NCI-H2171 (cell line): ENCODE measurements around the gene NBEAL2.

Source experiments
- DNase-seq: peaks from one replicate; lab custom pipeline; 2025; lab: John Stamatoyannopoulos, UW

NBEAL2 gene

DNA sequence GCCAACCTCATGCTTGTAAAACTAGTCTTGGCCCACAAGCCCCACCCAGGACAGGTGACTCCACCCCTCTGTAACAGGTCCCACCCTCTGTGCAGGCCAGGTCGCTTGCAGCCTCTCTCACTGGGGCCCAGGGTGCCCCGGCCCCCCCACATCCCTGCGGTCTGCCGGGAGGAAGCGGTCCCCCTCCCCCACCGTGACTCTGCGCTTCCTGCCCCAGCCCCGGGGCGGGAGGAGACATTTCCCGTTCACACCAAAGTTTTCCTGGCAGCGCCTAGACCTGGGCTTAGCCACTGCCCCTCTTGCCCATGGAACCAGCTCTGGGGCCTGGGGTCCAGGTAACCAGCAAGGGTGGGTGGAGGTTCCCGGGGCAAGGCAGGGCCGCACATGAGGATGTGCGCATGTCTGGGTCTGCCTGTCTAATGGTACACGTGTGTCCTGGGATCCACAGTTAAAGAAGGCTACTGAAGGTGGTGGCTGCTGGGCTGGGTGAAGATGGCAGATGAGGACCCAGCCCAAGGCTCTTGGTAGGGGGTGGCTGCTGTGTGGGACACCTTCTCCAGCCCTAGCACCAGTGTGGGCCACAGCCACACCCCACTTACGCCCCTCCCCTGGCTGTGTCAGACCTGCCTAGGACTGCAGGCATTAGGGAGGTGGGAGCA lies 8.4 kb downstream of the NBEAL2 start:
- no peak for DNase-seq

DNA sequence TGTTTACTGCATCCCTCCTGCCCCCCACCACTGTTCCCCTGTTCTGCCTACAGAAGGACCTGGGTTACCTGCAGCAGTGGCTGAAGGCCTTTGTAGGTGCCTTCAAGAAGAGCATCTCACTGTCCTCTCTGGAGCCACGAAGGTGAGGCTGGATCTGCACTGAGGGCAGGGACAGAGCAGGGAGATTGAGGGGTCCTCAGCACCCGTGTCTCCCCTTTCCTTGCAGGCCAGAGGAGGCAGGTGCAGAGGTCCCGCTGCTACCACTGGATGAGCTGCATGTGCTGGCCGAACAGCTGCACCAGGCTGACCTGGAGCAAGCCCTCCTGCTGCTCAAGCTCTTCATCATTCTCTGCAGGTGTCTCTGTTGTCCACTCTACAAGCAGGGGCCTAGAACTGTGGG lies 9.2 kb downstream of the NBEAL2 start:
- no peak for DNase-seq

DNA sequence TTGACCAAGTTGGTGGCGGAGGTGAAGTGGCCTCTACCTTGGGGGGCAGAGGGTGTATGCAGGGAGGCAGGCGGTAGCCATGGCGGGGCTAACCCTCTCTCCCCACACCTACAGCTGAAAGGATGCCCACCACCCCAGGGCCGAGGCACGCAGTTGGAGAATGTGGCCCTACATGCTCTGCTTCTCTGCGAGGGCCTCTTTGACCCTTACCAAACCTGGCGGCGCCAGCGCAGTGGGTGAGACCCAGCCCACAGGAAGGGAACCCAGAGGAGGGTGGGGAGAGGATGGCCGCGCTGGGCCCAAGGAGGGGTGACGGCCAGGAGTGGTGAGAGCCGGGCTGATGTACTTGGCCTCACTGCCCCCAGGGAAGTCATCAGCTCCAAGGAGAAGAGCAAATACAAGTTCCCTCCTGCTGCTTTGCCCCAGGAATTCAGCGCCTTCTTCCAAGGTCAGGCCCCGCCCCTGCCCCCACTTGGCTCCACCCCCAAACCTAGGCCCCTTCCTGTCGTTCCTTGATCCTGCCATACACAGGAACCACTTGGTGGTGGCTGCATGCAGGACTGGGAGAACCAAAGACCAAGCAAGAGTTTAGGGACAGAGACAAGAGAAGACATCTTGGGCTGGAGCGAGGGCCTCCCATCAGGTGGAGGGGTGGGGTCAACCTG lies 9.8 kb downstream of the NBEAL2 start:
- DNase-seq: no peak

DNA sequence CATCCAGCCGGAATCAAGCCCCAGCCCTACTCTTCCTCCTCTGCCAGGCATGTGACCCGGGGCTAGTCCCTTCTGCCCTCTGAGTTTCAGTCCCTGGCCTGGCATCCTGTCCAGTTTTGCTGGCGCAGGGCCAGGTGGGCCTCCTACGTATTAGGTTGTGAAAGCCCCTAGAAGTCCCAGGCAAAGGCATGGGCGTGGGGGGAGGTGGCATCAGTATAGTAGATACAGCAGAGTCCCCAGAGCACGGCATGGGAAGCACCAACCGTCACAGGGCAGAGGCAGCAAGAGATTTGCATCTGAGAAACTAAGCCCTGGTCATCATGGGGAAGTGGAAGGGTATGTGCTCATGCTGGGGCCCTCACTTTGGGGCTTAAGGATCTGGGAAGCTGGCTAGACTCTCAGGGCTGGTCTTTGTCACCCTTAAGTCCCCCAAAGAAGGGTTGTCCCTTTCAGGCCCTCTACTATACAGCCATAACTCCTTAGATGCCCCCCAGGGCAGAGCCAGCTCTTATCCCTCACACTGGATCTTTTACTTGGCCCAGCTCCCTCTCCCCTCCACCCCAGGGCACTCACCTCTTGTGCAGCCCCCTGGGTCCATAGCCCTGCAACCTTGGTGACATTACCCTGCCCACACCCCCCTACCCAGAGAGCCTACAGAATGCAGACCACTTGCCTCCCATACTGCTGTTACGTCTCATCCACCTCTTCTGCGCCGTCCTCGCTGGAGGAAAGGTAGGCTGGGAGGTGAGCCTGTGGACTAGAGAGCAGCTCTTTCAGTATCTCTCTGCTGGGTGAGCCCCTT lies 11.3 kb downstream of the NBEAL2 start:
- no peak for DNase-seq

DNA sequence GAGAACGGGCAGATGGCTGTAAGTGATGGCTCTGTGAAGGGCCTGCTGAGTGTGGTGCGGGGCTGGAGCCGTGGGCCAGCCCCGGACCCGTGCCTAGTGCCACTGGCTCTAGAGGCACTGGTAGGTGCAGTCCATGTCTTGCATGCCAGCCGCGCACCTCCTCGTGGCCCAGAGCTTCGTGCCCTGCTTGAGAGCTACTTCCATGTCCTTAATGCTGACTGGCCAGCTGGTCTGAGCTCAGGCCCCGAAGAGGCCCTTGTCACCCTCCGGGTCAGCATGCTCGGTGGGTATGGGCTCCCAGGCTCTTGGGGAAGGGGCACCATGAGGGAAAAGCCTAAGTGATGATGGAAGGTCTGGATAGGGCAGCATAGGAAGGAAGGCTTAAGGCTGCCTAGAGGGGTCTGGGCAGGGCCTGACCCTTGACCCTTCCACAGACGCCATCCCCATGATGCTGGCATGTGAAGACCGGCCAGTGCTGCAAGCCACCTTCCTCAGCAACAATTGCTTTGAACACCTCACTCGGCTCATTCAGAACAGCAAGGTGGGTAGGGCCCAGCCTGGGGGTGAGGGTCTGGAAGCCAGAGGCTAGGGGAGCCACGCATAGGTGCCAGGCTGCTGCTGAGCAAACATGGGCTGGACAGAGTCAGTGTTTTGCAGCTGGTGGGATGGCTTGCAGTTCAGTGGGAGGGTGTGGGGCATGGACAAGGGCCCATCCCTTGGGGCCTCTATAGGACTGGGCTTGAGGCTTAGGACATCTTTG lies 12.1 kb downstream of the NBEAL2 start:
- DNase-seq: no peak

DNA sequence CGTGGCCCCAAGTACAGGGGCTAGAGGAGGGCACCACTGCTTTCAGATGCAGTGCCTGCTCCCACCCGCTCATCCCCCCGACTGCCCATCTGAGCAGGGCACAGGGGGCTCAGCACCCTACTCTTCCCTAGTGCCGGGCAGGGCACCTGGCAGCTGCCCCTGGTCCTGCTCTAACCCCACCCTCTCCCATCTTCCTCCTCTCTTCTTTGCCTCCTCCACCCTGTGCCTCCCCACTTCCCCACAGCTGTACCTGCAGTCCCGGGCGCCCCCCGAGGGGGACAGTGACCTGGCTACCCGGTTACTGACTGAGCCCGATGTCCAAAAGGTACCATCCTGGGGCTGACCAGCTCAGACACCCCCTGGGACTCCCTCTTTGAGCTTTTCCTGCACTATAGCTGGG lies 12.8 kb downstream of the NBEAL2 start:
- DNase-seq: no peak

DNA sequence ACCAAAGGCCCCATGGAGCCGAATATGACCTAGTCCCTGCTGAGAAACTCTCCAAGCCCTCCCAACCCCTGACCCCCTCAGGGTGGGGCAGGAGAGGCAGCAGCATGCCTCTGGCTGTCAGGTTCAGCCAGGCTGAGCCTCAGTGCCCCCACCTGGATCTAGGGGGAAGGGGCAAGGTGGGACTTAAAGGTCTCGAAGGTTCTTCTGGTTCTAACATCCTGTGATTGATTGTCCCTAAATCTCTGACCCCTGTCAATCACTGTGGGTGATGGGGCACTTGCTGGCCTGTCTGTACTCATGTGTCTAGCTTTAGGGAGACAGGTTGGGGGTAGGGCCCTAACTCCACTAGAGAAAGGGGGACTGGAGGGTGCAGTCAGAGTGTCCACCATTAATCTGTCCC lies 13.8 kb downstream of the NBEAL2 start:
- no peak for DNase-seq

DNA sequence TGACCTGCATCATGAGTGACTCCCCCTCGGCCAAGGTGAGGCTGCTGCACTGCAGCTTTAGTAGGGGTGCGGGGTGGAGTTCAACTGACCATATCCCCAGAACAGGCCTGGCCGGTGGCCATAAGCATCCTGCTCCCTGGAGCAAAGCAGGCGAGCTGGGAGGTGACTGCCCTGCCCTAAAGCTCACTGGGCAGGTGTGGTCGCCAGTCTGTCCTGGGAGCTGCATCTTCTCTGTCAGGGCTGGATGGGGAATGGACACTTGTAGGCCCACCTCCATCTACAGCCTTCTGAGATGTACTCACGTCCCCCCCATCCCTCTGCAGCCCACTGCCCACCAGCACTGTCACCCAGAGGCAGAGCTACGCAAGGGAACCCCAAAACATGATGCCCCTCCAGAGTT lies 14.5 kb downstream of the NBEAL2 start:
- DNase-seq: no peak

DNA sequence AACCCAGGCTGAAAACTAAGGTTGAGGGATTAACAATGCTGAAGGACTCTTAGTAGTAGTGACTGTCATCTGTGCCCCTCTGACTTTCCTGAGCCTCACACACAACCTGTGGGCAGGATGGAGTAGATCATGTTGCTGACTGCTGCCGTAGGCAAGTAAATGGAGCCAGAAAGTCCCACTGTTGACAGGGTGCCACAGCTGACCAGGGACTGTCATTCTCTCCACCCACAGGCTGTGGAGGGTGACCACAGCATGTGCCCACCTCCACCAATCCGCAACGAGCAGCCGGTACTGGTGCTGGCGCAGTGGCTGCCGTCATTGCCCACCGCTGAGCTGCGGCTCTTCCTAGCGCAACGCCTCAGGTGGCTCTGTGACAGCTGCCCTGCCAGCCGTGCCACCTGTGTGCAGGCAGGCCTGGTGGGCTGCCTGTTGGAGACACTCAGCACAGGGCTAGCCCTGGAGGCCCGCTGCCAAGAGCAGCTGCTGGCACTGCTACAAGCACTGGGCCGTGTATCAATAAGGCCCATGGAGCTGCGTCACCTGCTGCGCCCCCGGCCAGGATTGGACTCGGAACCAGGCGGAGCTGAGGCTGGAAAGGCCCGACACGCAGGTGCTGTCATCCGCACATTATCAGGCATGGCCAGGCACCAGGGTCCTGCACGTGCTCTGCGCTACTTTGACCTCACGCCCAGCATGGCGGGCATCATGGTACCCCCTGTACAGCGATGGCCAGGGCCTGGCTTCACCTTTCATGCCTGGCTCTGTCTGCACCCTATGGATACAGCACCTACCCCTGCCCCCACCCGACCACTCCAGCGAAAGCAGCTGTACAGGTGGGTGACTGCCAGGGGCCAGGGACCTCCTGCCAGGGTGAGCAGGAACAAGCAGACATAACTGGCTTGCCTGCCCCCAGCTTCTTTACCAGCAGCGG lies 15.6 kb downstream of the NBEAL2 start:
- no peak for DNase-seq

DNA sequence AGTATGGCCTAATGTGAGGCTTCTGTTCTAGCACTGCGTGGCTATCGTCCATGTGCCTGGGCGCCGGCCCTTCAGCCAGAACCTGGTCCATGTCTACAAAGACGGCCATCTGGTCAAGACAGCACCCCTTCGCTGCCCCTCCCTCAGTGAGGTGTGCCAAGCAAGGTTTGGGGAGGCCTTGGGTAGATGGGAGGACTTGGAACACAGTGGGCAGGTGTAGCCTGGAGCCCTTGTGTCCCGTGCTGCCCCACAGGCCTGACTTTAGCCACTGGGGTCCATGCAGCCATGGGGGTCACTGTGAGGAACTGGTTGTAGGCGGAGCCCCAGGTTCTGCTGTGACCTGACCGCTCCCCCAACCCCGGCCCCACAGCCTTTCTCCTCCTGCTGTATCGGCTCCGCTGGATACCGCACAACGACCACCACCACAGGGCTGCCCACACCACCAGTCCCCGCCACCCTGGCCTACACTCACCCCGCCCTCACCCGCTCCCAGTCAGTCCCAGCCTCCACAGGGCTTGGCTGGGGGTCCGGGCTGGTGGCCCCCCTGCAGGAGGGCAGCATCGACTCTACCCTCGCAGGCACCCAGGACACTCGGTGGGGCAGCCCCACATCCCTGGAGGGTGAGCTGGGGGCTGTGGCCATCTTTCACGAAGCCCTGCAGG lies 16.6 kb downstream of the NBEAL2 start:
- DNase-seq: no peak

DNA sequence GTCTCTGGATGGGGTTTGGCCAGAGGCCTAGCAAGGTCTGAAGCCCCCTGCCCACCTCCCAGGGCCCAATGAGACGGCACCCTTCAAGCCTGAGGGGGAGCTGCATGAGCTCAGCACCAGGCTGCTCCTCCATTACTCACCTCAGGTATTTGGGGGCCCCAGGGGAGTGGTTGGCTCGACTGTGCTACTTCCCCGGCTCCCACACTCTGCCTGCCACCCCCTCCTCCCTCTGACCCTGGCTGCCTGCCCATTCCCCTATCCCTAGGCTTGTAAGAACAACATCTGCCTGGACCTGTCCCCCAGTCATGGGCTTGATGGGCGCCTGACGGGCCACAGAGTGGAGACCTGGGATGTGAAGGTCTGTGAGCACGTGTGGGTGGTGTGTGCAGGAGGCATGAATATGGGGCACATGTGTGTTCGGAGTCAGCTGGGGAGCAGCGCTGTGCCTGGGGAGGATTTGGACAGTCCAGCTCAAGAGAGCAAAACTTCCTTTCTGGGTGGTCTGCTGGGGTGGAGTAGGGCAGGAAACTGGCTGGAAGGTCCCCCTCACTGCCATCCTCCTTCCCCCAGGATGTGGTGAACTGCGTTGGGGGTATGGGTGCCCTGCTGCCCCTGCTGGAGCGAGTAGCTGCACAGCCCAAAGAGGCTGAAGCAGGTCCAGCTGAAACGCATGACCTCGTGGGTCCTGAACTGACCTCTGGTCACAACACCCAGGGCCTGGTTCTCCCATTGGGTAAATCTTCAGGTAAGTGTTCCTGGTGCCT lies 17.4 kb downstream of the NBEAL2 start:
- DNase-seq: no peak

DNA sequence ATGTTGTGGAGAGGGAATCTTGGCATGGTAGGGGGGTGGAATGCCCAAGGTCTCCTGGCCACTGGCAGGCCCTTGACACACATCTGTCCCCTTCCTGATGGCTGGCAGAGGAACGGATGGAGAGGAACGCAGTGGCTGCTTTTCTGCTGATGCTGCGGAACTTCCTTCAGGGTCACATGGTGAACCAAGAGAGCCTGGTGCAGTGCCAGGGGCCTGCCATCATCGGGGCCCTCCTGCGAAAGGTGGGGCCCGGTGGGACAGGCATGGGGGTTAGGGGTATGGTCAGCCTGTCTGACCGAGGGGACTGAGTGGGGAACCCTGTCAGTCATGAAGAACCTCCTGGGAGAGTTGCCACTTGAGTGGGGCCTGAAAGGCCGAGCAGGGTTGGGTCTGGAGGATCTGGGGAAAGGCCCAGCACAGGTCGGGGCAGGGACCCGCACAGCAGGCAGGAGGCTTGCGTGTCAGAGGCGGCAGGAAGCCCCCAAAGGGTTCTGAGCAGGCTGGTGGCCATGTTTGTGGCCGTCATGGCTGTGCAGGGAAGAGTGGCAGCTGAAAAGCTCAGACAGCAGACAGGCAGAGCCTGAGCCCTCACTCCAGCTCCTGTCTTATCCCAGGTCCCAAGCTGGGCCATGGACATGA lies 18.1 kb downstream of the NBEAL2 start:
- no peak for DNase-seq

DNA sequence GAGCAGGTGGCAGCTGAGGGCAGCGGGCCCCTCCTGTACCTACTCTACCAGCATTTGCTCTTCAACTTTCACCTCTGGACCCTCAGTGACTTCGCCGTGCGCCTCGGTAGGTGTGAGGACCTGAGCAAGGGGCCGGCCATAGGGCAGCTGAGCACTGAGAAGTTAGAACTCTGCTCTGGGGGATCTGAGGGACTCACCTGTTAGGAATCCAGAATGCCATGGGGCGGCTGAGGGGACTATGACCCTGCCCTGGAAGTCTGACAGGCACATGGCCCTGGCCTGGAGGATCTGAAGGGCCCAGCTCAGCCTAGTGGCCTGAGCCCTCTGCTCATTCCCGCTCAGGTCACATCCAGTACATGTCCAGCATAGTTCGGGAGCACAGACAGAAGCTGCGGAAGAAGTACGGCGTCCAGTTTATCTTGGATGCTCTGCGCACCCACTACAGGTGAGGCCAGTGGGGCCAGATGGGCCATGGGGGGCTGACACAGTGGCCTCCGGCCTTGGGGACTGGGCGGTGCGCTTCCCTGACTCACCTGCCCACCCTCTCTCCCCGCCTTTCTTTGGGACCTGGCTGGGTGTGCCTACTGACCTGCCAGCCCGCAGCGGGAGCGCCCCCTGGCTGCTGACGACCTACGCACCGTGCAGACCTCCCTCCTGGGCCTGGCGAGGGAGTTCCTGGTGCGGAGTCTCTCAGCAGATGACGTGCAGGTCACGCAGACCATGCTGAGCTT lies 18.8 kb downstream of the NBEAL2 start:
- DNase-seq: no peak

DNA sequence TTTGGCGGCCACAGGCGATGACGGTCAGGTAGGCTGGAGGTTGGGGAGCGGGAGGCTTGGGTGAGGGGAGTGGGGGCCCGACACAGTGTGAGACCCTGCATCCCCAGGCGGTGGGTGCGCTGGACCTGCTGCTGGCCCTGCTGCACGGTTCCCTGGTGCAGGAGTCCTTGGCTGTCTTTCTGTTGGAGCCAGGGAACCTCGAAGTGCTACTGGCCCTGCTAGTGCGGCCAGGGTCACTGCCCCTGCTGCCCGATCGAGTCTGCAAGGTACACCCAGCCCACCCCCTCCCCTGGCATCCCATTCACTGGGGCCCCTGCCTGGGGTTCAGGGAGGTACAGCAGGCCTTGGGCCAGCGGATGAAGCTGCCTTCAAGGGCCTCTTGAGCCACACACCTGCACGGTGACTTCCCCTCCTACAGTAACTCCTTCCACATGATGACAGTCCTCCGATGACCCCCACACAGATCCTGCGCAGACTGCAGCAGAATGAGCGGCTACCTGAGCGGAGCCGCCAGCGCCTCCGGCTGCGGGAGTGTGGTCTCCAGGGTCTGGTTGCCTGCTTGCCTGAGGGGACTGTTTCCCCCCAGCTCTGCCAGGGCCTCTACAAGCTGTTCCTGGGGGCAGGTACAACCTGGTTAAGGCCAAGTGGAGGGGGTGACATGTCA lies 19.5 kb downstream of the NBEAL2 start:
- no peak for DNase-seq

DNA sequence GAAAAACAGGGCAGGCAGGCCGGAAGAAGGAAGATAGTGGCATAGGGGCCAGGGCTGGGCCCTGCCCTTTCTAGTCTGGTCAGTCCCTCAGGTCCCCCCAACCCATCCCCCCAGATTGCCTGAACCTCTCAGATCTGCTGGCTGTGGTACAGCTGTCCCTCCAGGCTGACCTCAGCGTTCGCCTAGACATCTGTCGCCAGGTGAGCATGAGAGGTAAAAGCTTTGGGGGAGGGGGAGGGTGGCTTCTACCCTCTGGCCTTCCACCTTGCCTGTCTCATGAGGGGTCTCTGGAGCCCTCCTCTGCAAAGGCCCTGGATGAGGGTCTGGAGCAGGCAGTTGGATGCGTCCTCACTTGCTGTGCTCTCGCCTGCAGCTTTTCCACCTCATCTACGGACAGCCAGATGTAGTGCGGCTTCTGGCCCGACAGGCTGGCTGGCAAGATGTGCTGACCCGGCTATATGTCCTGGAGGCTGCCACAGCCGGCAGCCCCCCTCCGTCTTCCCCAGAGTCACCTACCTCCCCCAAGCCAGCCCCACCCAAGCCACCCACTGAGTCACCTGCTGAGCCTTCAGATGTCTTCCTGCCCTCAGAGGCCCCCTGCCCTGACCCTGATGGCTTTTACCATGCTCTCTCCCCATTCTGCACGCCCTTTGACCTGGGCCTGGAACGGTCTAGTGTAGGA lies 20.2 kb downstream of the NBEAL2 start:
- DNase-seq: no peak

DNA sequence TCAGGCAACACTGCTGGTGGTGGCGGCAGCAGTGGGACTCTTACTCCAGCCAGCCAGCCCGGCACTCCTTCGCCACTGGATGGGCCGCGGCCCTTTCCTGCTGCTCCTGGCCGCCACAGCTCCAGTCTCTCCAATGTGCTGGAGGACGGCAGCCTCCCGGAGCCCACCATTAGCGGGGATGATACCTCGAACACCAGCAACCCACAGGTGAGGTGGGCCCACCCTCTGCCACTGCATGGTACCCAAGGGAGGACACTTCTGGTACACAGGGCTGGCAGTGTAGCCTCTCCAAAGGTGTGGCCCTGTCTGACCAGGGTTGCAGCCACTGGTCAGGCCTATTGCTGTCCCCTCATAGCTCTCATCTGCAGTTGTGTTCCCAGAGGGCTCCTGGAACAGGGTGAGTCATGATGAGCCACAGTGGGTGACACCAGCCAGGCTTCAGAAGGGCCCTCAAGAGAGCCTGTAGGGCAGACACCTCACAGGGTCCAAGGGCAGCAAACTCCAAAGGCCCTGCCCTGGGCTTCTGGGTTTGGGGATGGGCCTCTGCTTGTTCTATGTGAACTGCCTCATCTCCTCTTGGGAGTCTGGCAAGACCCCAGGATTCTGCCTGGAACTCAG lies 20.8 kb downstream of the NBEAL2 start:
- no peak for DNase-seq
